ENCODE data around the gene PASK. TPM values are rescaled to one million over a fixed set of nuclear protein-coding genes. Genes with fewer than 3 reads are reported as not detected.
"Not testable (repeated sequence)": the region's sequence is repeated elsewhere in the genome, so short reads cannot be mapped to it uniquely, and the experiment has no call there.

Gene PASK
- total RNA-seq, 4 donors from 2014 or later: 1.6 to 6.5 (median 4.4) TPM

DNA sequence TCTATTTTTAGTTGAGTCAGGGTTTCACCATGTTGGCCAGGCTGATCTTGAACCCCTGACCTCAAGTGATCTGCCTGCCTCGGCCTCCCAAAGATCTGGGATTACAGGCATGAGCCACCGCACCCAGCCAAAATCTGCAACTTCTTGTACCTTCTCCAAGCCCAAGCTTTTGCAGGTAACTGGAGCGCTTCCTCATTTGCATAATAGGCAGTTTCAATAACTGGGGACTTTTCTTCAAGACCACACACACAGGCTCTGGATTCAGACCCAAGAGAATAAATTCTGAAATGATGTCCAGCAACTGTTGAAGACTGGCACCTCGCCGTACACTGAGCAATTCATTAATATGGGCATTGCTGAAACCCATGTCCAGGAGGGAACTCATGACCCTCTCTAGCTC, 50.0 kb downstream of the PASK start:
- Histone ChIP-seq H3K4me1 (peaks cover 0 to 49% (median 17%) of the 10 kb centered on the region in 3 donors), H3K36me3 (peaks cover 0 to 62% of the 10 kb centered on the region in 2 donors), H3K27ac (no peak overlapping the region), H3K9me3 (no peaks in the 10 kb centered on the region), H3K27me3 (no peaks in the 10 kb centered on the region), H3K4me3 (no peak overlapping the region)
- ATAC-seq: no peak
- no peak for TF ChIP-seq EP300 (IDR thresholded peaks at IDR 0.05)
- TF ChIP-seq POLR2AphosphoS5 (IDR thresholded peaks at IDR 0.05): no peak
- no peak for TF ChIP-seq POLR2A (IDR thresholded peaks at IDR 0.05)
- TF ChIP-seq, protein P1, sequence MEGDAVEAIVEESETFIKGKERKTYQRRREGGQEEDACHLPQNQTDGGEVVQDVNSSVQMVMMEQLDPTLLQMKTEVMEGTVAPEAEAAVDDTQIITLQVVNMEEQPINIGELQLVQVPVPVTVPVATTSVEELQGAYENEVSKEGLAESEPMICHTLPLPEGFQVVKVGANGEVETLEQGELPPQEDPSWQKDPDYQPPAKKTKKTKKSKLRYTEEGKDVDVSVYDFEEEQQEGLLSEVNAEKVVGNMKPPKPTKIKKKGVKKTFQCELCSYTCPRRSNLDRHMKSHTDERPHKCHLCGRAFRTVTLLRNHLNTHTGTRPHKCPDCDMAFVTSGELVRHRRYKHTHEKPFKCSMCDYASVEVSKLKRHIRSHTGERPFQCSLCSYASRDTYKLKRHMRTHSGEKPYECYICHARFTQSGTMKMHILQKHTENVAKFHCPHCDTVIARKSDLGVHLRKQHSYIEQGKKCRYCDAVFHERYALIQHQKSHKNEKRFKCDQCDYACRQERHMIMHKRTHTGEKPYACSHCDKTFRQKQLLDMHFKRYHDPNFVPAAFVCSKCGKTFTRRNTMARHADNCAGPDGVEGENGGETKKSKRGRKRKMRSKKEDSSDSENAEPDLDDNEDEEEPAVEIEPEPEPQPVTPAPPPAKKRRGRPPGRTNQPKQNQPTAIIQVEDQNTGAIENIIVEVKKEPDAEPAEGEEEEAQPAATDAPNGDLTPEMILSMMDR (IDR thresholded peaks at IDR 0.05): no peak
- 90 to 93% methylated on average over 3 of the region's 5 CpGs for WGBS, 2 donors (ENCODE audit: low coverage in 1 of 2)

DNA sequence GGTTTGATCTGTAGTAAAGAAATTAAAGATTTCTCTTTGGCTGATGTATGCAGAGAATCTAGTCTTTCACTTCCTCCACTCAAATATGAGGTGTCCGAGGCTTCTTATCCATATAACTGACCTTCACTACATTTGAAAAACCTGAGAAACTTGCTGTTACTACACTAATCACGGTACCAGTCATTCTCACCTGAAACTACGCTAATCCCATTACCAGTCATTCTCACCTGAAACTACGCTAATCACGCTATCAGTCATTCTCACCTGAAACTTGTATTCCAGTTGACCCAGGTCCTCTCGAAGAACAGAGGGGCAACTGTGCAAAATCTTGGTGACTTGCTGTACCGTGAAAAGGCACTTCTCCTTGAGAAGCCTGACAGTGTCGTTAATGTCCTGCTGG, 52.3 kb downstream of the PASK start:
- no peak overlapping the region for H3K27ac ChIP-seq
- TF ChIP-seq POLR2A (IDR thresholded peaks at IDR 0.05) (no peak), POLR2AphosphoS5 (IDR thresholded peaks at IDR 0.05) (no peak), EP300 (IDR thresholded peaks at IDR 0.05) (no peak)
- TF ChIP-seq, protein P1 (IDR thresholded peaks at IDR 0.05): no peak
- no peak for ATAC-seq
- H3K27me3 ChIP-seq: no peaks in the 10 kb centered on the region
- H3K36me3 ChIP-seq: peaks cover 0 to 85% of the 10 kb centered on the region in 2 donors
- 81 to 95% methylated on average over 5 to 8 of the region's 8 CpGs for WGBS, 2 donors (ENCODE audit: low coverage in 1 of 2)
- H3K9me3 ChIP-seq: no peaks in the 10 kb centered on the region
- H3K4me1 ChIP-seq: peaks cover 0 to 38% (median 10%) of the 10 kb centered on the region in 3 donors
- H3K4me3 ChIP-seq: no peak overlapping the region

DNA sequence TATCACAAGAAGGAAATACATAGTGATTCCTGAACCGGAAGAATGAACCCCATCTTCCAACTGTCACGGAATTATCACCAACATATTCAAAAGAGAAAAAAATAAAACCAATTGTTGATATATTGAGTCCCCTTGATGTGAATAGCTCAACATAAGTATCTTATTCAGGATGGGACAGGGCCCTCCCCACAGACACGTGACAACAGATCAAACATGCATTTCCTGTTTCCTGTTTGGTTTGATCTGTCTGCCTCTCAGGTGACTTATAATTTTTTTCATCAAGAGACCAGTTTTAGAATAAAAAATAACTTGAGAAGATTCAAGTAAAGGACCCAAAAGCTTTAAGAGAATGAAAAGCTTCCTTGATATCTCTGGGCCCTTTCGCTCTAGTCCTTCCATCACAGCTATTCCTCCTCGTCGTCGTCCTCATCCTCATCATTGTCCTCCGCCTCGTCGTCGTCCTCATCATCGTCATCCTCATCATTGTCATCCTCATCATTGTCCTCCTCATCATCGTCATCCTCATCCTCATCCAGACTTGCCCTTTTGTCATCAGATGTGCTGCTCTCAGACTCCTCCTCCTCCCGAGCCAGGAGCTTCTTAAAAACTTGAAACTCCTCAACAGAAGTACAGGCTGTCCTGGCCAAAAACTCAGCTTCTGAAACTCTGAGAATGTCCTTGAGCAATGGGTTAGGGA, 53.5 kb downstream of the PASK start:
- WGBS, 2 donors (ENCODE audit: low coverage in 1 of 2): 73 to 83% methylated on average over 4 to 13 of the region's 14 CpGs

DNA sequence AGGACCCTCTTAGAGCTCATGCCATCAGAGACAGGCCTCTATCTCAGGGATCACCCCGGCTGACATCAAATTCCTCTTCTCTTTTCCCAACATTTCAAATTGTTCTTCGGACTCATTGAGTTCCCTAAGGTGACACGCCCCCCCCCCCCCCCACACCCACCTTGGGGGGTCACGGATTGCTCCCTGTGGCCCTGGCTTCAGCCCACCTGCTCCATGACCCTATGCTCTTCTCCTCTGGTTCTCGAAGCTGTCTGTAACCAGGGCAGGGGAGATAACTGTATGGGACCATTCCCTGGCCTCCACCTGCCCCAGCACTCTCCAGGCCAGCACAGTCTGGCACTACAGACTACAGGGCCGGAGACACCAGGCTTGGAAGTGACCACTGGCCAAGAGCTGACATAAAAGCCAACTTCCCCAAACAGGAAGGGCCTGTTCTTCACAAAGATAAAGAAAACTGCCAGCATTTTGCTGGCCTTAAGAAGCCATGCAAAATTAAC, 54.3 kb downstream of the PASK start:
- Histone ChIP-seq H3K27ac (no peak overlapping the region), H3K4me3 (no peak overlapping the region), H3K36me3 (peaks cover 0 to 99% of the 10 kb centered on the region in 2 donors), H3K9me3 (no peaks in the 10 kb centered on the region), H3K4me1 (peaks cover 0 to 22% (median 0%) of the 10 kb centered on the region in 3 donors), H3K27me3 (no peaks in the 10 kb centered on the region)
- no peak for TF ChIP-seq POLR2A (IDR thresholded peaks at IDR 0.05)
- TF ChIP-seq POLR2AphosphoS5 (IDR thresholded peaks at IDR 0.05): no peak
- TF ChIP-seq, protein P1 (IDR thresholded peaks at IDR 0.05): no peak
- no peak for TF ChIP-seq EP300 (IDR thresholded peaks at IDR 0.05)
- ATAC-seq: no peak
- 73% methylated on average over 2 of the region's 6 CpGs; no CpG with 5 or more reads in 1 of the 2 donors for WGBS, 2 donors (ENCODE audit: low coverage in 1 of 2)

More for the DNA sequence above, 53.5 kb downstream of the PASK start:
- ATAC-seq: no peak
- Histone ChIP-seq H3K9me3 (no peaks in the 10 kb centered on the region), H3K4me3 (no peak overlapping the region), H3K36me3 (peaks cover 0 to 97% of the 10 kb centered on the region in 2 donors), H3K4me1 (peaks cover 0 to 30% (median 2%) of the 10 kb centered on the region in 3 donors), H3K27me3 (no peaks in the 10 kb centered on the region), H3K27ac (no peak overlapping the region)
- no peak for TF ChIP-seq POLR2AphosphoS5 (IDR thresholded peaks at IDR 0.05)
- TF ChIP-seq EP300 (IDR thresholded peaks at IDR 0.05): no peak
- no peak for TF ChIP-seq POLR2A (IDR thresholded peaks at IDR 0.05)
- TF ChIP-seq, protein P1 (IDR thresholded peaks at IDR 0.05): no peak

DNA sequence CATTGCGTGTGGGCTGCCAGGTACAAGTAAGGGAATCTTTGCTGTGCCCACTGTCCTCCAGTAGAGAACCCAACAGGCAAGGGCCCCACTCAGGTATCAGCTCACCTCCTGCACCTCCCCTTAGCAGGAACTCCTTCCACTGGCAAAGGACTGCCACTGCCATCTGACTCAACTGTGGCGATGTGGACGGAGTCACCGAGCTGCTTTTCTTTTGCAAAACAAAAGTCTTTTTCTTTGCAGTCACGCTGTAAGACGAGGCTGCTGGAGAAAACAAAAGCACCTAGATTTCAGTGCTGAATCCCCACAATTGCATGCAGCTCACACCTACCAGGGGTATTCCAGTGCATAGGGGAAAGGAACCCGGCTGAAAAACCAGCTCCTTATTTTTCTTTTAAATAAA, 55.1 kb downstream of the PASK start:
- no peak overlapping the region for H3K4me3 ChIP-seq
- peaks cover 0 to 16% (median 0%) of the 10 kb centered on the region in 3 donors for H3K4me1 ChIP-seq
- no peak for ATAC-seq
- H3K27ac ChIP-seq: no peak overlapping the region
- WGBS, 2 donors (ENCODE audit: low coverage in 1 of 2): 65 to 70% methylated on average over 3 to 7 of the region's 7 CpGs
- no peaks in the 10 kb centered on the region for H3K27me3 ChIP-seq
- TF ChIP-seq POLR2AphosphoS5 (IDR thresholded peaks at IDR 0.05) (no peak), EP300 (IDR thresholded peaks at IDR 0.05) (no peak), POLR2A (IDR thresholded peaks at IDR 0.05) (no peak)
- TF ChIP-seq, protein P1 (IDR thresholded peaks at IDR 0.05): no peak
- no peaks in the 10 kb centered on the region for H3K9me3 ChIP-seq
- H3K36me3 ChIP-seq: peaks cover 0 to 100% of the 10 kb centered on the region in 2 donors

DNA sequence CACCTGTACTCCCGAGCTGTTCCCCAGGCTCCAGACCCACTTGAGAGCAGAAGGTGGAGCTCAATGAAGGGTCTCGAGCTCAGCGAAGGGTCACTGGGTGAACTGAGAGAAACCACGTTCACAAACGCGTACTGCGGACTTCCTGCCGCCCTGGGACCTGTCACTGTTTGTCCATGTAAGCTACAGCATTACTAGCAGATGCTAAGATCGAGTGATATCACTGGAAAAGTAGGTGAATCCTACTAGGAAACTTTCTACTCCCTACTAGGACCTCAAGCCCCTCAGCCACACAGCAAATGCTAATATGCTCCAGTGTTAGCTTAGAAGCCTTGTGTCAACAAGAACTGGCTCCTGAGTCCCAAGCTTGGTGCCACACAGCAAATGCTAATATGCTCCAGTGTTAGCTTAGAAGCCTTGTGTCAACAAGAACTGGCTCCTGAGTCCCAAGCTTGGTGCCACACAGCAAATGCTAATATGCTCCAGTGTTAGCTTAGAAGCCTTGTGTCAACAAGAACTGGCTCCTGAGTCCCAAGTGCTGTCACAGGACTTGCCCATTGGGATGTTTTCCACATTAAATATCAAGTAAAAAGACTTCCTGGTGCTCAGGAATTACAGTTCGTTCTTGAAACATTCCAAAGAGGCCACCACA, 56.0 kb downstream of the PASK start:
- not testable (repeated sequence) for H3K4me1 ChIP-seq, H3K4me3 ChIP-seq, ATAC-seq, H3K27ac ChIP-seq, H3K27me3 ChIP-seq, H3K9me3 ChIP-seq
- H3K36me3 ChIP-seq: peaks cover 0 to 100% of the 10 kb centered on the region in 2 donors
- WGBS, 2 donors (ENCODE audit: low coverage in 1 of 2): 65 to 83% methylated on average over 2 to 10 of the region's 10 CpGs

All from gastroesophageal sphincter (tissue), 4 donors.